Mucosa of descending colon (tissue), 3 donors: ENCODE data around the gene INPP4B. TPM values are rescaled to one million over a fixed set of nuclear protein-coding genes. Genes with fewer than 3 reads are reported as not detected.

ENCODE experiments used
- ATAC-seq: fragments of 200-7000 bp; cut with Tn5 transposase; one replicate; pipeline ENCODE4 v1.9.1; 2020; ENCODE audit warnings: mild to moderate bottlenecking, moderate library complexity
- DNase-seq, 3 donors: peaks; one replicate each; pipeline ENCODE4 v3.0.0-alpha.2; 2020
- H3K36me3 ChIP-seq: fragments of 200-600 bp; one replicate; pipeline ENCODE4 v1.8.0; 2021; ENCODE audit warnings: low read depth, mild to moderate bottlenecking
- H3K4me1 ChIP-seq: fragments of 200-600 bp; one replicate; pipeline ENCODE4 v1.8.0; 2021; ENCODE audit warnings: low read depth, mild to moderate bottlenecking
- H3K4me3 ChIP-seq: fragments of 200-600 bp; one replicate; pipeline ENCODE4 v1.8.0; 2021; ENCODE audit warnings: mild to moderate bottlenecking
- H3K9me3 ChIP-seq: fragments of 200-600 bp; one replicate; pipeline ENCODE4 v1.8.0; 2021; ENCODE audit warnings: mild to moderate bottlenecking
- CTCF ChIP-seq: fragments of 200-600 bp; IDR thresholded peaks from one replicate; pipeline ENCODE4 v1.8.0; 2022; ENCODE audit warnings: antibody characterized with exemption, mild to moderate bottlenecking
- intact Hi-C, 2 donors: fragments of 100-400 bp; cut with DNase I in 1 of 2; cut with micrococcal nuclease in 1 of 2; formaldehyde crosslinking; loops; one replicate each; pipeline versions ENCODE4 v1.11.0 to v1.11.1; 2022; cut with DNase I, micrococcal nuclease
- total RNA-seq, 3 donors: library from RNA; stranded (reverse); fragmentation: NEBNext Ultra II Directional in 2 of 3; extraction: Animal tissue kit (Norgen Biotek cat#: 25700) in 2 of 3; gene quantifications; one replicate each; pipeline versions ENCODE4 v1.2.1 to v1.2.4, GENCODE V29; 2021 to 2023
- donor health status: DM: no; HTN: no; CAD: no; lungs with moderate emphysema.
- donor health status: DM: no; HTN: no; CAD: no.
- donor health status: DM: no; HTN: yes; CAD: no.

Gene INPP4B
- total RNA-seq, 3 donors from 2014 or later, result 22.2 to 27.3 (median 24.1) TPM

- no peak for DNase-seq
- intact Hi-C loops, result no loop called here
- no peak for TF ChIP-seq CTCF
- no peak for ATAC-seq
- Histone ChIP-seq H3K4me3 (no peak overlapping the region), H3K36me3 (no peaks in the 10 kb centered on the region), H3K4me1 (no peaks in the 10 kb centered on the region), H3K9me3 (no peaks in the 10 kb centered on the region)
Measured at GRCh38 chr4:142287371-142287770, 558.7 kb downstream of the INPP4B start.

- intact Hi-C loops, result no loop called here
- Histone ChIP-seq H3K4me1 (no peaks in the 10 kb centered on the region), H3K4me3 (no peak overlapping the region), H3K9me3 (no peaks in the 10 kb centered on the region), H3K36me3 (no peaks in the 10 kb centered on the region)
- DNase-seq (no peak), ATAC-seq (no peak)
- no peak for TF ChIP-seq CTCF
Measured at GRCh38 chr4:142285222-142285583, 560.9 kb downstream of the INPP4B start.

GRCh38 chr4:142284402-142285221 is 561.5 kb downstream of the INPP4B start:
- ATAC-seq, result no peak
- H3K4me3 ChIP-seq, result no peak overlapping the region
- no peaks in the 10 kb centered on the region for H3K4me1 ChIP-seq
- no peak for DNase-seq
- H3K9me3 ChIP-seq, result no peaks in the 10 kb centered on the region
- no peaks in the 10 kb centered on the region for H3K36me3 ChIP-seq
- intact Hi-C loops, result no loop called here
- no peak for TF ChIP-seq CTCF

- ATAC-seq (no peak), DNase-seq (peak in 1 of 3 donors; percentile 65)
- Histone ChIP-seq H3K4me1 (no peaks in the 10 kb centered on the region), H3K36me3 (no peaks in the 10 kb centered on the region), H3K4me3 (no peak overlapping the region), H3K9me3 (no peaks in the 10 kb centered on the region)
- peak; percentile 41 for TF ChIP-seq CTCF
- intact Hi-C loops, result no loop called here
Measured at GRCh38 chr4:142282870-142283431, 563.1 kb downstream of the INPP4B start.

- no peak for DNase-seq
- intact Hi-C loops, result no loop called here
- TF ChIP-seq CTCF, result no peak
Measured at GRCh38 chr4:142281999-142282398, 564.1 kb downstream of the INPP4B start.

More at GRCh38 chr4:142281999-142282398, 564.1 kb downstream of the INPP4B start:
- H3K36me3 ChIP-seq, result no peaks in the 10 kb centered on the region
- no peaks in the 10 kb centered on the region for H3K4me1 ChIP-seq
- no peak for ATAC-seq
- no peak overlapping the region for H3K4me3 ChIP-seq
- no peaks in the 10 kb centered on the region for H3K9me3 ChIP-seq
